B cell (primary cell): ENCODE measurements around the gene CT55. TPM values are rescaled to one million over a fixed set of nuclear protein-coding genes. Genes with fewer than 3 reads are reported as not detected.

ENCODE experiments used
- ATAC-seq: fragments of 200-7000 bp; cut with Tn5 transposase; one replicate; pipeline ENCODE4 v1.10.0; 2021; ENCODE audit warnings: low read depth, mild to moderate bottlenecking, moderate number of reproducible peaks, moderate library complexity
- CTCF ChIA-PET: fragments of 350-600 bp; sonication (Branson Sonifier 250); formaldehyde crosslinking; loops from one replicate; lab custom pipeline; 2021; ENCODE audit warnings: antibody characterized with exemption, inconsistent platforms; lab: Charles Lee
- POLR2A ChIA-PET: fragments of 350-600 bp; sonication (Branson Sonifier 250); formaldehyde crosslinking; loops from one replicate; lab custom pipeline; 2021; ENCODE audit warnings: antibody characterized with exemption; lab: Charles Lee
- DNase-seq: peaks from one replicate; pipeline ENCODE4 v3.0.0; 2013
- H2AFZ ChIP-seq: 2 replicates; pipeline ENCODE4 v1.6.1; 2012; ENCODE audit warnings: mild to moderate bottlenecking, low read depth, low read length; ENCODE audit not compliant: insufficient read depth, poor library complexity, severe bottlenecking
- H3K27ac ChIP-seq, 2 donors: 1 replicate in 1 of 2; 2 replicates in 1 of 2; pipeline ENCODE4 v1.5.1; 2012 to 2013; ENCODE audit warnings: low read length in 2 of 2, mild to moderate bottlenecking in 2 of 2, moderate library complexity in 1 of 2
- H3K27me3 ChIP-seq, 4 experiments: fragments of 200-600 bp in 1 of 4; sonication (generic) in 1 of 4; replicated peaks in 1 of 4; 1 replicate in 2 of 4; 2 replicates in 2 of 4; pipeline versions ENCODE4 v1.6.1 to v1.7.0; 2013 to 2016; ENCODE audit warnings: low read length in 3 of 4, mild to moderate bottlenecking in 2 of 4, mixed read lengths in 1 of 4, moderate library complexity in 1 of 4; ENCODE audit not compliant: insufficient read depth in 4 of 4, control insufficient read depth in 3 of 4; ENCODE audit errors: control extremely low read depth in 1 of 4
- H3K36me3 ChIP-seq, 2 experiments: replicated peaks in 1 of 2; 1 replicate in 1 of 2; 2 replicates in 1 of 2; pipeline versions ENCODE4 v1.6.1 to v1.7.1; 2013; ENCODE audit warnings: low read length in 1 of 2; ENCODE audit not compliant: insufficient read depth in 2 of 2, control insufficient read depth in 1 of 2; ENCODE audit errors: control extremely low read depth in 1 of 2, extremely low read depth in 1 of 2
- H3K4me1 ChIP-seq, 2 donors: fragments of 200-600 bp in 1 of 2; sonication (generic) in 1 of 2; 1 replicate in 1 of 2; 2 replicates in 1 of 2; pipeline versions ENCODE4 v1.5.1 to v1.6.1; 2013 to 2017; ENCODE audit warnings: low read length in 2 of 2; ENCODE audit not compliant: control insufficient read depth in 2 of 2, insufficient read depth in 2 of 2
- H3K4me2 ChIP-seq: replicated peaks from 2 replicates; pipeline ENCODE3; 2012; ENCODE audit warnings: mild to moderate bottlenecking, low read depth, low read length; ENCODE audit not compliant: poor library complexity, severe bottlenecking
- H3K4me3 ChIP-seq, 5 experiments: fragments of 200-600 bp in 1 of 5; sonication (generic) in 1 of 5; 1 replicate in 3 of 5; 2 replicates in 2 of 5; pipeline versions ENCODE4 v1.5.1 to v1.7.0; 2011 to 2016; ENCODE audit warnings: low read length in 4 of 5, mild to moderate bottlenecking in 4 of 5, low read depth in 2 of 5, control low read depth in 1 of 5, moderate library complexity in 1 of 5; ENCODE audit not compliant: insufficient read depth in 1 of 5; ENCODE audit errors: control extremely low read depth in 1 of 5, extremely low read depth in 1 of 5
- H3K79me2 ChIP-seq: fragments of 200-600 bp; sonication (generic); one replicate; pipeline ENCODE4 v1.6.0; 2016; ENCODE audit warnings: low read length; ENCODE audit not compliant: control insufficient read depth, insufficient read depth
- H3K9ac ChIP-seq: fragments of 200-600 bp; sonication (generic); 2 replicates; pipeline ENCODE4 v1.6.1; 2017; ENCODE audit warnings: mild to moderate bottlenecking, low read length, moderate library complexity
- H3K9me3 ChIP-seq, 3 donors: one replicate each; pipeline versions ENCODE4 v1.6.1 to v1.7.1; 2013; ENCODE audit warnings: low read length in 2 of 3; ENCODE audit not compliant: control insufficient read depth in 2 of 3, insufficient read depth in 1 of 3; ENCODE audit errors: control extremely low read depth in 1 of 3
- H4K20me1 ChIP-seq: 2 replicates; pipeline ENCODE4 v1.6.0; 2012; ENCODE audit warnings: mild to moderate bottlenecking, low read length; ENCODE audit not compliant: insufficient read depth, control insufficient read depth, poor library complexity, severe bottlenecking
- H3K27ac Mint-ChIP-seq: one replicate; pipeline ENCODE4 v1.8.0; 2021; ENCODE audit warnings: mixed read lengths
- H3K27me3 Mint-ChIP-seq: one replicate; pipeline ENCODE4 v1.8.0; 2021; ENCODE audit warnings: mixed read lengths
- H3K4me1 Mint-ChIP-seq: one replicate; pipeline ENCODE4 v1.8.0; 2021; ENCODE audit warnings: mixed read lengths
- H3K4me3 Mint-ChIP-seq: one replicate; pipeline ENCODE4 v1.8.0; 2021; ENCODE audit warnings: mixed read lengths
- H3K9me3 Mint-ChIP-seq: one replicate; pipeline ENCODE4 v1.8.0; 2022; ENCODE audit warnings: mixed read lengths; ENCODE audit not compliant: insufficient read depth
- CTCF ChIP-seq: fragments of 200-600 bp; IDR thresholded peaks from one replicate; pipeline ENCODE4 v1.8.0; 2022; ENCODE audit warnings: antibody characterized with exemption, mild to moderate bottlenecking
- EZH2 ChIP-seq: IDR thresholded peaks from 2 replicates; pipeline ENCODE4 v1.6.1; 2012; ENCODE audit warnings: borderline replicate concordance, low read depth, mild to moderate bottlenecking, moderate library complexity, low read length; ENCODE audit not compliant: insufficient read depth, poor library complexity, severe bottlenecking
- WGBS: methylation state at CpG from one replicate; pipeline ENCODE4 v1.1.5; 2013; ENCODE audit warnings: missing lambda C conversion rate; ENCODE audit not compliant: insufficient coverage; 5-methylcytosine and 5-hydroxymethylcytosine counted together
- intact Hi-C: fragments of 100-400 bp; cut with micrococcal nuclease; formaldehyde crosslinking; loops from one replicate; pipeline ENCODE4 v1.10.0; 2022
- polyA plus RNA-seq: library from polyadenylated mRNA; depleted of rRNA; stranded (reverse); fragments of >200 nt; gene quantifications from 2 replicates; pipeline ENCODE4 v1.2.3, GENCODE V29; 2012
- total RNA-seq, 2 donors: library from RNA; stranded (reverse); fragments of 120-200 nt in 1 of 2; gene quantifications; 1 replicate in 1 of 2; 2 replicates in 1 of 2; pipeline versions ENCODE4 v1.2.3 to v1.2.4, GENCODE V29; 2013 to 2022

Gene CT55
- total and polyA plus RNA-seq, 2 donors (not counting 1 experiment from before 2014, with no cell fraction given), result not detected

- ATAC-seq (peak; percentile 36), DNase-seq (peak; percentile 42)
- no CpG with 5 or more reads among the region's 8 CpGs for WGBS
- Histone ChIP-seq H3K4me1 (no peaks in the 10 kb centered on the region), H3K27me3 (peaks cover 0 to 4% (median 2%) of the 10 kb centered on the region in 4 experiments), H3K4me2 (no peak overlapping the region), H3K4me3 (no peak overlapping the region), H3K36me3 (no peaks in the 10 kb centered on the region), H3K9me3 (no peaks in the 10 kb centered on the region), H4K20me1 (no peaks in the 10 kb centered on the region), H2AFZ (no peak overlapping the region), H3K27ac (no peak overlapping the region), H3K9ac (no peak overlapping the region), H3K79me2 (no peaks in the 10 kb centered on the region)
- no peak overlapping the region for H3K27ac Mint-ChIP-seq
- H3K9me3 Mint-ChIP-seq, result no peaks in the 10 kb centered on the region
- intact Hi-C loops, result loop anchor here (2.0 kb wide), 1 partner anchor 73 kb away; no protein-coding TSS in a partner anchor
- H3K27me3 Mint-ChIP-seq, result peaks cover 19% of the 10 kb centered on the region
- TF ChIP-seq CTCF (peak; percentile 45), EZH2 (no peak)
- no peaks in the 10 kb centered on the region for H3K4me1 Mint-ChIP-seq
- H3K4me3 Mint-ChIP-seq, result no peak overlapping the region
- CTCF ChIA-PET, result interaction anchor here (0.7 to 1.2 kb wide), 6 partner anchors 10 to 224 kb away, joined by 3 to 13 read pairs (median 4); no protein-coding TSS in a partner anchor
- POLR2A ChIA-PET, result no interaction called here
These were observed 14.7 kb upstream of the CT55 start for GRCh38 chrX:135185795-135186443.

- no CpG with 5 or more reads among the region's 3 CpGs for WGBS
- CTCF ChIA-PET, result no interaction called here
These were observed 7.4 kb upstream of the CT55 start for GRCh38 chrX:135178636-135179035.

More at GRCh38 chrX:135178636-135179035, 7.4 kb upstream of the CT55 start:
- intact Hi-C loops, result no loop called here
- no peaks in the 10 kb centered on the region for H3K27me3 ChIP-seq
- H3K9ac ChIP-seq, result no peak overlapping the region
- no peak overlapping the region for H3K4me2 ChIP-seq
- no peak for TF ChIP-seq EZH2
- no peak for TF ChIP-seq CTCF
- no peak for DNase-seq
- H3K4me1 ChIP-seq, result no peaks in the 10 kb centered on the region
- no peak overlapping the region for H3K27ac Mint-ChIP-seq
- POLR2A ChIA-PET, result no interaction called here
- H3K9me3 Mint-ChIP-seq, result no peaks in the 10 kb centered on the region
- H3K4me3 ChIP-seq, result no peak overlapping the region
- H3K36me3 ChIP-seq, result no peaks in the 10 kb centered on the region
- H3K4me3 Mint-ChIP-seq, result no peak overlapping the region
- H3K27ac ChIP-seq, result no peak overlapping the region
- no peaks in the 10 kb centered on the region for H3K9me3 ChIP-seq
- H4K20me1 ChIP-seq, result no peaks in the 10 kb centered on the region
- H3K79me2 ChIP-seq, result no peaks in the 10 kb centered on the region
- H2AFZ ChIP-seq, result no peak overlapping the region
- H3K27me3 Mint-ChIP-seq, result peaks cover 7% of the 10 kb centered on the region
- no peaks in the 10 kb centered on the region for H3K4me1 Mint-ChIP-seq
- ATAC-seq, result no peak
